Measurements from ENCODE around the gene THOC1. TPM values are rescaled to one million over a fixed set of nuclear protein-coding genes. Genes with fewer than 3 reads are reported as not detected.
"Not testable (repeated sequence)": the region's sequence is repeated elsewhere in the genome, so short reads cannot be mapped to it uniquely, and the experiment has no call there.

The THOC1 gene
- polyA plus RNA-seq, 1 experiment: 35.1 TPM

- no peak overlapping the region for H3K27ac ChIP-seq (ENCODE audit: low read depth, low read length)
- DNase-seq (ENCODE audit: low read depth, low spot score): no peak
- POLR2A ChIA-PET: no interaction called here
- peaks cover 25% of the 10 kb centered on the region for H3K27me3 ChIP-seq (ENCODE audit: control insufficient read depth, insufficient read depth, low read length)
- H3K4me3 ChIP-seq (ENCODE audit: low read depth, low read length): no peak overlapping the region
- TF ChIP-seq CTCF (IDR thresholded peaks at IDR 0.05; ENCODE audit: low read depth, low read length): no peak
- CTCF ChIA-PET: interaction anchor here (1.1 to 4.0 kb wide), 4 partner anchors 105 to 330 kb away, joined by 3 to 18 read pairs (median 12); no protein-coding TSS in a partner anchor
- no peaks in the 10 kb centered on the region for H3K9me3 ChIP-seq (ENCODE audit: control insufficient read depth, insufficient read depth, low read length)
These were observed 26.7 kb upstream of the THOC1 start for GRCh38 chr18:294566-294965.

- Histone ChIP-seq H3K4me3 (ENCODE audit: low read depth, low read length) (no peak overlapping the region), H3K27me3 (ENCODE audit: control insufficient read depth, insufficient read depth, low read length) (peaks cover 29% of the 10 kb centered on the region), H3K9me3 (ENCODE audit: control insufficient read depth, insufficient read depth, low read length) (no peaks in the 10 kb centered on the region), H3K27ac (ENCODE audit: low read depth, low read length) (no peak overlapping the region)
- ChIA-PET POLR2A (no interaction called here), CTCF (interaction anchor here (0.5 to 4.0 kb wide), 5 partner anchors 106 to 550 kb away, joined by 3 to 18 read pairs (median 6); no protein-coding TSS in a partner anchor)
- no peak for DNase-seq (ENCODE audit: low read depth, low spot score)
- peak; percentile 21 for TF ChIP-seq CTCF (IDR thresholded peaks at IDR 0.05; ENCODE audit: low read depth, low read length)
These were observed 25.7 kb upstream of the THOC1 start for GRCh38 chr18:293536-293935.

- peak; percentile 37; the same call in 1 of the 2 replicates for TF ChIP-seq CTCF (IDR thresholded peaks at IDR 0.05; ENCODE audit: low read depth, low read length)
- CTCF ChIA-PET: interaction anchor here (2.3 to 4.0 kb wide), 2 partner anchors 324 to 332 kb away, joined by 17 to 18 read pairs; no protein-coding TSS in a partner anchor
- DNase-seq (ENCODE audit: low read depth, low spot score): no peak
- Histone ChIP-seq H3K27me3 (ENCODE audit: control insufficient read depth, insufficient read depth, low read length) (peaks cover 21% of the 10 kb centered on the region), H3K9me3 (ENCODE audit: control insufficient read depth, insufficient read depth, low read length) (no peaks in the 10 kb centered on the region), H3K4me3 (ENCODE audit: low read depth, low read length) (no peak overlapping the region), H3K27ac (ENCODE audit: low read depth, low read length) (no peak overlapping the region)
- POLR2A ChIA-PET: no interaction called here
These were observed 24.4 kb upstream of the THOC1 start for GRCh38 chr18:292271-292670.

- H3K4me3 ChIP-seq (ENCODE audit: low read depth, low read length); H3K27ac ChIP-seq (ENCODE audit: low read depth, low read length); H3K27me3 ChIP-seq (ENCODE audit: control insufficient read depth, insufficient read depth, low read length); H3K9me3 ChIP-seq (ENCODE audit: control insufficient read depth, insufficient read depth, low read length); DNase-seq (ENCODE audit: low read depth, low spot score); POLR2A ChIA-PET: not testable (repeated sequence)
- CTCF ChIA-PET: interaction anchor here (0.9 kb wide), 1 partner anchor 327 kb away, joined by 6 read pairs; no protein-coding TSS in a partner anchor
These were observed 22.1 kb upstream of the THOC1 start for GRCh38 chr18:289970-290369.

- no peak for DNase-seq (ENCODE audit: low read depth, low spot score)
- TF ChIP-seq CTCF (IDR thresholded peaks at IDR 0.05; ENCODE audit: low read depth, low read length): no peak
- Histone ChIP-seq H3K4me3 (ENCODE audit: low read depth, low read length) (no peak overlapping the region), H3K9me3 (ENCODE audit: control insufficient read depth, insufficient read depth, low read length) (no peaks in the 10 kb centered on the region), H3K27ac (ENCODE audit: low read depth, low read length) (no peak overlapping the region), H3K27me3 (ENCODE audit: control insufficient read depth, insufficient read depth, low read length) (peaks cover 3% of the 10 kb centered on the region)
- ChIA-PET CTCF (interaction anchor here (0.9 to 1.4 kb wide), 4 partner anchors 326 to 541 kb away, joined by 3 to 7 read pairs (median 6); no protein-coding TSS in a partner anchor), POLR2A (no interaction called here)
These were observed 21.2 kb upstream of the THOC1 start for GRCh38 chr18:289026-289425.

Data from AG04450 (cell line).